HUES6 (cell line): ENCODE measurements around the gene RICTOR.
"Not testable (repeated sequence)": the region's sequence is repeated elsewhere in the genome, so short reads cannot be mapped to it uniquely, and the experiment has no call there.

Experiments used
- H3K27ac ChIP-seq: 2 replicates; pipeline ENCODE4 v1.7.0; 2013; ENCODE audit warnings: low read depth, mild to moderate bottlenecking, low read length, inconsistent platforms
- H3K27me3 ChIP-seq: 2 replicates; pipeline ENCODE4 v1.6.1; 2013; ENCODE audit warnings: low read length; ENCODE audit not compliant: control insufficient read depth, insufficient read depth
- H3K36me3 ChIP-seq: 2 replicates; pipeline ENCODE4 v1.6.1; 2013; ENCODE audit warnings: low read length; ENCODE audit not compliant: control insufficient read depth, insufficient read depth
- H3K4me1 ChIP-seq: 2 replicates; pipeline ENCODE4 v1.6.1; 2013; ENCODE audit warnings: low read length; ENCODE audit not compliant: control insufficient read depth, insufficient read depth
- H3K4me3 ChIP-seq: 2 replicates; pipeline ENCODE4 v1.5.1; 2013; ENCODE audit warnings: low read depth, low read length
- H3K9ac ChIP-seq: one replicate; pipeline ENCODE4 v1.6.1; 2013; ENCODE audit warnings: mild to moderate bottlenecking, low read length
- H3K9me3 ChIP-seq: 2 replicates; pipeline ENCODE4 v1.6.1; 2013; ENCODE audit warnings: low read depth, low read length; ENCODE audit not compliant: control insufficient read depth, insufficient read depth

The RICTOR gene

GRCh38 chr5:39055768-39056398, 18.3 kb downstream of the RICTOR start:
- Histone ChIP-seq H3K36me3 (no peaks in the 10 kb centered on the region), H3K27ac (no peak overlapping the region), H3K4me1 (no peaks in the 10 kb centered on the region), H3K9me3 (no peaks in the 10 kb centered on the region), H3K27me3 (no peaks in the 10 kb centered on the region), H3K4me3 (no peak overlapping the region), H3K9ac (no peak overlapping the region)

DNA sequence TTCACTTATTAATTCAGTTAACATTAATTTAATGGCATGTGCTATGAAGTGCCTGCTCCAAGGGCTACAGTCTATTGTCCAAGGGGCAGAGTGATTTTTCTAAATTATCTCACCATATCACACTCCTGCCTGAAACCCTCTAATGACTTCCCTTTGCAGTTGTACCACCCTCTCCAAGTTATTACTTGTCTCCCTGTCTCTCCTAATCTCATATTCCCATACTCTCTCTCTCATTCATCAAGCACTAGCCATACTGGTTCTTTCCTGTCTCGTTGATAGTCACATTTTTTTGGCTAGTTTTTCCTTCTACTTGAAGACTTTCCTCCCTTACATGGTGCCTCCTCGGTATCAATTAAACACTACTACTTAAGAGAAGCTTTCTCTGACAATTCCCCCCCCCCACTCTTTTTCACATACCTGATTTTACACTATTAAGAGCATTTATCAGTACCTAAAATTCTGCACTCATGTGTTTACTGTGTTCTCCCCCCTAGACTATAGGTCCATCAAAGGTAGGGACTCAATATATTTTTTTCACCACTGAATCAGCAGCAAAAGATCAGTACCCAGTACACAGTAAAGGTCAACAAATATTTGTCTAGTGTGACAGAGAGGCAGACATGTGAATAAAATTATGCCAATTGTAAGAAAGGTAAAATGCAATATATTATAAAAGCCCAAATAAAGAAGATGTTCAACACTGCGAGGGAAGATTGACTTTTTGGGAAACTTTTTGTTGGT, 19.0 kb downstream of the RICTOR start:
- no peaks in the 10 kb centered on the region for H3K9me3 ChIP-seq
- H3K9ac ChIP-seq = no peak overlapping the region
- no peaks in the 10 kb centered on the region for H3K27me3 ChIP-seq
- no peaks in the 10 kb centered on the region for H3K36me3 ChIP-seq
- no peak overlapping the region for H3K4me3 ChIP-seq
- H3K27ac ChIP-seq = no peak overlapping the region
- H3K4me1 ChIP-seq = no peaks in the 10 kb centered on the region

GRCh38 chr5:39053189-39053588, 21.0 kb downstream of the RICTOR start:
- no peak overlapping the region for H3K27ac ChIP-seq
- no peaks in the 10 kb centered on the region for H3K27me3 ChIP-seq
- H3K9me3 ChIP-seq = no peaks in the 10 kb centered on the region
- H3K9ac ChIP-seq = no peak overlapping the region
- H3K36me3 ChIP-seq = no peaks in the 10 kb centered on the region
- no peak overlapping the region for H3K4me3 ChIP-seq
- H3K4me1 ChIP-seq = no peaks in the 10 kb centered on the region; the same call in 1 of the 2 replicates

DNA sequence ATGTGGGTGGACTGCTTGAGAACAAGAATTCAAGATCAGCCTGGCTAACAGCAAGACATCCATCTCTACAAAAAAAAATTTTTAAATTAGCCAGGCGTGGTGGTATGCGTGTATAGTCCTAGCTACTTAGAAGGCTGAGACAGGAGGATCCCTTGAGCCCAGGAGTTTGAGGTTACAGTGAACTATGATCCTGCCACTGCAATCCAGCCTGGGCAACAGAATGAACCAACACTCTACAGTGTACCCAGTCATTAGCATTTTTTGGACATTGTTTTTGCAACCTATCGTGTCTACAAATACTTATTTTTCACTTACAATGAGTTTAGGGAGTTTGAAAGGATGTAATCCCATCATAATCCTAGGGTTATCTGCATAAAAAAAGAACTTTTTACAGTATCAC, 22.1 kb downstream of the RICTOR start:
- H3K9me3 ChIP-seq = peaks cover 4% of the 10 kb centered on the region
- no peak overlapping the region for H3K9ac ChIP-seq
- no peak overlapping the region for H3K27ac ChIP-seq
- no peak overlapping the region for H3K4me3 ChIP-seq
- H3K4me1 ChIP-seq = no peaks in the 10 kb centered on the region; the same call in 1 of the 2 replicates
- H3K36me3 ChIP-seq = no peaks in the 10 kb centered on the region
- no peaks in the 10 kb centered on the region for H3K27me3 ChIP-seq

GRCh38 chr5:39049315-39049714, 24.9 kb downstream of the RICTOR start:
- no peaks in the 10 kb centered on the region for H3K27me3 ChIP-seq
- H3K9ac ChIP-seq = no peak overlapping the region
- no peak overlapping the region for H3K27ac ChIP-seq
- H3K36me3 ChIP-seq = no peaks in the 10 kb centered on the region
- no peak overlapping the region for H3K4me3 ChIP-seq
- peaks cover 7% of the 10 kb centered on the region for H3K9me3 ChIP-seq
- H3K4me1 ChIP-seq = no peaks in the 10 kb centered on the region; the same call in 1 of the 2 replicates

DNA sequence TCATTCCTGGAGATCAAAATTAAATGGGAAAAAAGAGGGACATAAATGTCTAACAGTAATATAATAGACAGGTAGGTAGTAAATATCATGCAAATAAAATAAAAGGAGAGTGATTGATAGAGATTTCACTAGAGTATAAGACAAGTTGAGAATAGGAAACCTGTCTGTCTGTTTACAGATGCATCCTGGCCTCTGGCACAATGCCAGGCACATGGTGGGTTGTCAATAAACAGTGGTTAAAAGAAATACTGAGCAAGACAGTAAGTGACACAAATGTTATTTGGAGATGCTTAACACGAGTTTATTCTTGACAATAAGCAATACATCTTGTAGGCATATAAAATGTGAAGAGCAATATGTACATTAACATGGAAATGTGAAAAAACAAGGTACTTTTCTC, 33.3 kb downstream of the RICTOR start:
- H3K9me3 ChIP-seq = no peaks in the 10 kb centered on the region
- H3K4me3 ChIP-seq = no peak overlapping the region
- no peaks in the 10 kb centered on the region for H3K4me1 ChIP-seq
- H3K9ac ChIP-seq = no peak overlapping the region
- no peak overlapping the region for H3K27ac ChIP-seq
- H3K27me3 ChIP-seq = no peaks in the 10 kb centered on the region
- H3K36me3 ChIP-seq = no peaks in the 10 kb centered on the region

DNA sequence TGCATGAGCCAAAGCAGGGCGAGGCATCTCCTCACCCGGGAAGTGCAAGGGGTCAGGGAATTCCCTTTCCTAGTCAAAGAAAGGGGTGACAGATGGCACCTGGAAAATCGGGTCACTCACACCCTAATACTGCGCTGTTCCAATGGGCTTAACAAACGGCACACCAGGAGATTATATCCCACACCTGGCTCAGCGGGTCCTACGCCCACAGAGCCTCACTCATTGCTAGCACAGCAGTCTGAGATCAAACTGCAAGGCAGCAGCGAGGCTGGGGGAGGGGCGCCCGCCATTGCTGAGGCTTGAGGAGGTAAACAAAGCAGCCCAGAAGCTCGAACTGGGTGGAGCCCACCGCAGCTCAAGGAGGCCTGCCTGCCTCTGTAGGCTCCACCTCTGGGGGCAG, 39.7 kb downstream of the RICTOR start:
- not testable (repeated sequence) for H3K27me3 ChIP-seq, H3K36me3 ChIP-seq, H3K9ac ChIP-seq, H3K27ac ChIP-seq, H3K4me3 ChIP-seq, H3K4me1 ChIP-seq
- peaks cover 12% of the 10 kb centered on the region for H3K9me3 ChIP-seq

DNA sequence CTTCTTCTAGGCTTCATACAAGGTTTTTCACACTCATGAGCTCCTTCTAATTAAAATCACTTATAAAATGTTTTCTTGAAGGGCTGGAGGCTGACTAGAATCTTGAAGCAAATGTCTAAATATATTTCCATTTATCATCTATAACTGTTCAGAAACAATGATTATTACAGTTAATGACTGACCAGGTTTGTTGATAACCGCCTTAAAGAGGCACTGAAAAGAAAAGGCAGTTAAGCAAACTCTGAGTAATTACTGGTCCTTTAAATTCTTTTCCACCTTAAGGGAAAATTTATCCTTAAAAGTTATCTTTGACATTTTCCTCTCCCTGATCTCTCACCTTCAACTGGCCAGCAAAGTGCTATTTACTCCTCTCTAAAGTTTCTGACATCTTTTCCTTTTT, 43.2 kb downstream of the RICTOR start:
- H3K36me3 ChIP-seq = peaks cover 7% of the 10 kb centered on the region; the same call in 1 of the 2 replicates
- no peak overlapping the region for H3K4me3 ChIP-seq
- no peaks in the 10 kb centered on the region for H3K27me3 ChIP-seq
- H3K9ac ChIP-seq = no peak overlapping the region
- no peak overlapping the region for H3K27ac ChIP-seq
- H3K9me3 ChIP-seq = peaks cover 28% of the 10 kb centered on the region
- H3K4me1 ChIP-seq = no peaks in the 10 kb centered on the region

GRCh38 chr5:39025456-39025855, 48.7 kb downstream of the RICTOR start:
- H3K9me3 ChIP-seq = peaks cover 17% of the 10 kb centered on the region
- H3K27ac ChIP-seq = no peak overlapping the region
- no peak overlapping the region for H3K4me3 ChIP-seq
- no peaks in the 10 kb centered on the region for H3K27me3 ChIP-seq
- H3K4me1 ChIP-seq = peaks cover 24% of the 10 kb centered on the region
- H3K36me3 ChIP-seq = peaks cover 7% of the 10 kb centered on the region; the same call in 1 of the 2 replicates
- no peak overlapping the region for H3K9ac ChIP-seq

DNA sequence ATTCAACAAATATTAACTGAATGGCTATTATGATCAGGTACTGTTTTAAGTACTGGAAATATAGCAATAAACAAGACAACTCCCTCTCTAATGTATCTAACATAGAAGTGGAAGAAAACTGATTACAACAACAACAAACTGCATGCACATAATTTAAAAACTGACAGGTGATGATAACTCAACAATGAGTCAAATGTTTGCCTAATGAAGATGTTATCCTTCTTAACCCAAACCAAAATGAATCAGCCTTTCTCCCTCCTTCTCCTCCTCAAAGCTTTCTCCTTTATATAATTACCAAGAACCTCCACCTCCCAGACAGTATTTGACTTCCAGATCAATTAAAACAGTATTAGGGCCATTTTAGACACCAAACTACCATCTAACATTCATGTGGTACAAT, 49.3 kb downstream of the RICTOR start:
- H3K9me3 ChIP-seq = peaks cover 17% of the 10 kb centered on the region
- no peaks in the 10 kb centered on the region for H3K27me3 ChIP-seq
- peaks cover 24% of the 10 kb centered on the region for H3K4me1 ChIP-seq
- peaks cover 7% of the 10 kb centered on the region; the same call in 1 of the 2 replicates for H3K36me3 ChIP-seq
- H3K27ac ChIP-seq = no peak overlapping the region
- H3K9ac ChIP-seq = no peak overlapping the region
- H3K4me3 ChIP-seq = no peak overlapping the region

DNA sequence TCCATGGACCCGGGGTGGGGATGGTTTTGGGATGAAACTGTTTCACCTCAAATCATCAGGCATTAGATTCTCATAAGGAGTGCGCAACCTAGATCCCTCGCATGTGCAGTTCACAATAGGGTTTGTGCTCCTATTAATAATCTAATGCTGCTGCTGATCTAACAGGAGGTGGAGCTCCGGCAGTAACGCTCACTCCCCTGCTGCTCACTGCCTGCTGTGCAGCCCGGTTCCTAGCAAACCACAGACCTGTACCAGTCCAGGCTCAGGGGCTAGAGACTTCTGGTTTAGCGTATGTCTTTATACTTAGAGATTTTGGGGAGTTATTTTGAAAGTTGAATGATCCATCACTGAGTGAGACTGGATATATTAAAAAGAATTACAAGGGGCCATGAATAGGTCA, 50.2 kb downstream of the RICTOR start:
- peaks cover 6% of the 10 kb centered on the region; the same call in 1 of the 2 replicates for H3K36me3 ChIP-seq
- no peak overlapping the region for H3K27ac ChIP-seq
- H3K9ac ChIP-seq = no peak overlapping the region
- H3K9me3 ChIP-seq = peaks cover 11% of the 10 kb centered on the region
- no peaks in the 10 kb centered on the region for H3K27me3 ChIP-seq
- no peak overlapping the region for H3K4me3 ChIP-seq
- peaks cover 24% of the 10 kb centered on the region for H3K4me1 ChIP-seq
